HepG2 (cell line): ENCODE data around the gene STAB2. TPM values are rescaled to one million over a fixed set of nuclear protein-coding genes. Genes with fewer than 3 reads are reported as not detected.

Source experiments
- ATAC-seq: fragments of 200-7000 bp; cut with Tn5 transposase; 3 replicates; pipeline ENCODE4 v1.9.1; 2020; ENCODE audit warnings: mild to moderate bottlenecking, moderate library complexity
- BruUV-seq: library from RNA; stranded (reverse); fragments of 400-500 nt; replicated peaks from 2 replicates; lab custom pipeline; 2021; lab: Mats Ljungman, UMichigan
- CTCF ChIA-PET: fragments of 300-600 bp; formaldehyde crosslinking; extraction: SDS; loops from one replicate; lab custom pipeline; 2021; ENCODE audit warnings: low total read pairs, inconsistent platforms, low intra/inter-chr PET ratio; lab: Yijun Ruan, JAX
- POLR2A ChIA-PET: fragments of 350-600 bp; sonication (Branson Sonifier 250); formaldehyde crosslinking; loops from one replicate; lab custom pipeline; 2020; ENCODE audit warnings: antibody characterized with exemption, inconsistent platforms; lab: Yijun Ruan, JAX
- DNase-seq: peaks from one replicate; pipeline ENCODE4 v3.0.0-alpha.2; 2015; ENCODE audit warnings: low spot score
- FAIRE-seq: peaks from 3 replicates; lab custom pipeline; 2011; peaks lifted over from hg19 to GRCh38; lab: Jason Lieb, UNC
- H2AFZ ChIP-seq: one replicate; pipeline ENCODE4 v1.6.1; 2011; ENCODE audit warnings: low read length, inconsistent platforms
- H3K27ac ChIP-seq: fragments of 300-600 bp; 3 replicates; pipeline ENCODE4 v1.8.0; 2011; ENCODE audit warnings: mixed run types, mild to moderate bottlenecking, mixed read lengths, low read length, inconsistent platforms; ENCODE audit not compliant: insufficient read depth; ENCODE audit errors: extremely low read length
- H3K27me3 ChIP-seq, 2 experiments: fragments of 200-600 bp in 1 of 2; 2 replicates in 1 of 2; 3 replicates in 1 of 2; pipeline versions ENCODE4 v1.6.0 to v1.8.0; 2011; ENCODE audit warnings: low read length in 2 of 2, mild to moderate bottlenecking in 2 of 2, moderate library complexity in 2 of 2, inconsistent platforms in 1 of 2; ENCODE audit not compliant: insufficient read depth in 2 of 2, control insufficient read depth in 1 of 2
- H3K36me3 ChIP-seq, 2 experiments: fragments of 200-600 bp in 1 of 2; replicated peaks in 1 of 2; 2 replicates in 1 of 2; 3 replicates in 1 of 2; pipeline versions ENCODE4 v1.5.1 to v1.8.0; 2011; ENCODE audit warnings: low read length in 2 of 2, inconsistent platforms in 1 of 2; ENCODE audit not compliant: insufficient read depth in 2 of 2, control insufficient read depth in 1 of 2
- H3K4me1 ChIP-seq: 2 replicates; pipeline ENCODE4 v1.5.1; 2012; ENCODE audit warnings: low read length, inconsistent platforms; ENCODE audit not compliant: insufficient read depth
- H3K4me2 ChIP-seq: 2 replicates; pipeline ENCODE4 v1.6.0; 2011; ENCODE audit warnings: low read depth, low read length, inconsistent platforms
- H3K4me3 ChIP-seq, 3 experiments: fragments of 200-600 bp in 1 of 3; sonication (generic), shearing (Covaris generic) in 1 of 3; replicated peaks in 1 of 3; 2 replicates each; pipeline ENCODE4 v1.5.1; 2011 to 2016; ENCODE audit warnings: low read length in 3 of 3, inconsistent platforms in 2 of 3, low read depth in 2 of 3, mild to moderate bottlenecking in 2 of 3, control low read depth in 1 of 3, mixed read lengths in 1 of 3; ENCODE audit not compliant: insufficient read depth in 1 of 3
- H3K79me2 ChIP-seq: one replicate; pipeline ENCODE4 v1.6.1; 2011; ENCODE audit warnings: low read length, inconsistent platforms; ENCODE audit not compliant: insufficient read depth
- H3K9ac ChIP-seq: 2 replicates; pipeline ENCODE4 v1.6.0; 2011; ENCODE audit warnings: mild to moderate bottlenecking, low read depth, low read length, inconsistent platforms; ENCODE audit not compliant: insufficient read depth
- H3K9me3 ChIP-seq: 2 replicates; pipeline ENCODE4 v1.5.1; 2012; ENCODE audit warnings: mild to moderate bottlenecking, low read length
- H4K20me1 ChIP-seq: 2 replicates; pipeline ENCODE4 v1.6.0; 2011; ENCODE audit warnings: inconsistent platforms, mild to moderate bottlenecking, low read length, moderate library complexity; ENCODE audit not compliant: insufficient read depth
- ATF4 ChIP-seq, 2 experiments: fragments of 450-650 bp in 1 of 2; sonication (generic) in 1 of 2; formaldehyde crosslinking; IDR thresholded peaks; 2 replicates each; pipeline versions ENCODE4 v1.5.0 to v1.8.0; 2020 to 2022; ENCODE audit warnings: mild to moderate bottlenecking in 1 of 2, missing genetic modification reagents in 1 of 2
- ATRX ChIP-seq: sonication (generic); formaldehyde crosslinking; IDR thresholded peaks from 2 replicates; pipeline ENCODE4 v1.4.0; 2020; ENCODE audit warnings: missing genetic modification reagents, borderline replicate concordance
- BORCS8-MEF2B ChIP-seq: sonication (generic); formaldehyde crosslinking; IDR thresholded peaks from 2 replicates; pipeline ENCODE4 v1.8.0; 2022; ENCODE audit warnings: mild to moderate bottlenecking, missing genetic modification reagents
- CEBPG ChIP-seq: IDR thresholded peaks from 2 replicates; pipeline ENCODE4 v1.6.1; 2016
- ETV6 ChIP-seq: sonication (generic); formaldehyde crosslinking; conservative IDR thresholded peaks from 2 replicates; pipeline ENCODE4 v1.4.0; 2020; ENCODE audit warnings: missing genetic modification reagents
- GTF3A ChIP-seq: sonication (generic); formaldehyde crosslinking; conservative IDR thresholded peaks from 2 replicates; pipeline ENCODE4 v1.4.0; 2020; ENCODE audit warnings: mild to moderate bottlenecking, missing genetic modification reagents
- IRX3 ChIP-seq: sonication (generic); formaldehyde crosslinking; IDR thresholded peaks from 2 replicates; pipeline ENCODE4 v1.8.1; 2023; ENCODE audit warnings: mild to moderate bottlenecking, low read depth, missing genetic modification reagents, borderline replicate concordance
- MNT ChIP-seq: fragments of 450-650 bp; IDR thresholded peaks from 2 replicates; pipeline ENCODE4 v1.6.1; 2016
- NBN ChIP-seq: fragments of 450-650 bp; conservative IDR thresholded peaks from 2 replicates; pipeline ENCODE4 v1.6.1; 2017
- RBM22 ChIP-seq: fragments of 200-400 bp; formaldehyde crosslinking; optimal IDR thresholded peaks from 2 replicates; pipeline ENCODE3; 2017; ENCODE audit warnings: mild to moderate bottlenecking, low read length, moderate library complexity
- ZBTB33 ChIP-seq: sonication (generic); formaldehyde crosslinking; IDR thresholded peaks from 2 replicates; pipeline ENCODE4 v1.4.0; 2020; ENCODE audit warnings: missing genetic modification reagents
- ZFP36L1 ChIP-seq: sonication (generic); formaldehyde crosslinking; IDR thresholded peaks from 2 replicates; pipeline ENCODE4 v1.8.0; 2022; ENCODE audit warnings: mild to moderate bottlenecking, missing genetic modification reagents, moderate library complexity
- ZNF124 ChIP-seq: sonication (generic); formaldehyde crosslinking; IDR thresholded peaks from 2 replicates; pipeline ENCODE4 v1.4.0; 2020; ENCODE audit warnings: missing genetic modification reagents
- ZNF20 ChIP-seq: sonication (generic); formaldehyde crosslinking; IDR thresholded peaks from 2 replicates; pipeline ENCODE4 v1.4.0; 2020; ENCODE audit warnings: mild to moderate bottlenecking, moderate library complexity, missing genetic modification reagents
- ZNF335 ChIP-seq: sonication (generic); formaldehyde crosslinking; IDR thresholded peaks from 2 replicates; pipeline ENCODE4 v1.4.0; 2020; ENCODE audit warnings: missing genetic modification reagents
- ZNF484 ChIP-seq: sonication (generic); formaldehyde crosslinking; IDR thresholded peaks from 2 replicates; pipeline ENCODE4 v1.5.1; 2020; ENCODE audit warnings: mild to moderate bottlenecking, low read depth, missing genetic modification reagents, borderline replicate concordance
- ZNF563 ChIP-seq: sonication (generic); formaldehyde crosslinking; IDR thresholded peaks from 2 replicates; pipeline ENCODE4 v1.8.0; 2022; ENCODE audit warnings: mild to moderate bottlenecking, moderate library complexity, missing genetic modification reagents
- ZNF781 ChIP-seq: sonication (generic); formaldehyde crosslinking; IDR thresholded peaks from 2 replicates; pipeline ENCODE4 v1.5.1; 2020; ENCODE audit warnings: borderline replicate concordance, mild to moderate bottlenecking, missing genetic modification reagents; ENCODE audit errors: not compliant biosample characterization
- ZNF839 ChIP-seq: sonication (generic); formaldehyde crosslinking; IDR thresholded peaks from 2 replicates; pipeline ENCODE4 v1.4.0; 2020; ENCODE audit warnings: missing genetic modification reagents, mild to moderate bottlenecking, borderline replicate concordance
- WGBS: methylation state at CpG from one replicate; pipeline ENCODE4 v1.1.6; 2017; ENCODE audit warnings: low lambda C conversion rate; 5-methylcytosine and 5-hydroxymethylcytosine counted together
- in situ Hi-C: cut with HindIII; loops from 2 replicates; pipeline ENCODE4 v1.10.0; 2017; ENCODE audit warnings: low pct_unique_long_range_greater_than_20kb; ENCODE audit not compliant: extremely low pct_ligation_motif_present
- intact Hi-C: fragments of 100-400 bp; cut with micrococcal nuclease; formaldehyde crosslinking; loops from one replicate; pipeline ENCODE4 v1.10.0; 2022; ENCODE audit not compliant: unreplicated experiment
- polyA plus RNA-seq, 8 experiments: library from polyadenylated mRNA; depleted of rRNA in 3 of 8; stranded (reverse) in 7 of 8; unstranded in 1 of 8; fragments of >200 nt; fragmentation: Illumina TruSeq in 4 of 8; extraction: Trizol in 4 of 8; gene quantifications; 2 replicates each; pipeline versions ENCODE4 v1.2.1 to v1.2.3, GENCODE V29; 2011 to 2016; ENCODE audit warnings: low read depth in 4 of 8, missing spikeins in 1 of 8, mixed read lengths in 1 of 8; ENCODE audit not compliant: insufficient read depth in 1 of 8
- total RNA-seq, 5 experiments: library from RNA; depleted of rRNA; stranded (reverse); fragments of >200 nt; fragmentation: Illumina TruSeq; extraction: Trizol; gene quantifications; 2 replicates each; pipeline ENCODE4 v1.2.3, GENCODE V29; 2016; ENCODE audit warnings: low read depth in 1 of 5

Gene STAB2
- total and polyA plus RNA-seq, 2 of the 13 experiments (the other 11 are each of a cell fraction or from before 2014, with no cell fraction given): not detected

GRCh38 chr12:103664626-103665025 is 77.6 kb downstream of the STAB2 start (continued):
- TF ChIP-seq MNT: no peak
- no peak for TF ChIP-seq ATRX (CRISPR knock-in tag)
- no peak for TF ChIP-seq ZNF484 (CRISPR knock-in tag)
- no peak for TF ChIP-seq RBM22
- TF ChIP-seq, all 625 proteins: peak for 0

GRCh38 chr12:103665971-103666370 is 78.9 kb downstream of the STAB2 start:
- Histone ChIP-seq H3K9ac (no peak overlapping the region), H3K4me2 (no peak overlapping the region), H3K9me3 (no peaks in the 10 kb centered on the region), H3K27me3 (no peaks in the 10 kb centered on the region), H3K4me3 (no peak overlapping the region), H3K36me3 (no peaks in the 10 kb centered on the region), H2AFZ (no peak overlapping the region), H4K20me1 (no peaks in the 10 kb centered on the region), H3K79me2 (no peaks in the 10 kb centered on the region), H3K27ac (no peak overlapping the region), H3K4me1 (no peaks in the 10 kb centered on the region)
- ATAC-seq (no peak), FAIRE-seq (no peak), DNase-seq (no peak)
- CTCF ChIA-PET: no interaction called here
- BruUV-seq: no TSS peak
- WGBS: 5% methylated on average over 3 of the region's 5 CpGs
- intact Hi-C loops: no loop called here
- POLR2A ChIA-PET: no interaction called here
- in situ Hi-C loops: no loop called here
- TF ChIP-seq ATF4 (CRISPR knock-in tag; IDR thresholded peaks at IDR 0.05) (no peak), ZNF563 (no peak), BORCS8-MEF2B (CRISPR knock-in tag) (no peak), ZNF839 (no peak), IRX3 (no peak), ZNF335 (no peak), ZFP36L1 (CRISPR knock-in tag) (no peak), ZBTB33 (CRISPR knock-in tag) (no peak), ZNF781 (CRISPR knock-in tag) (no peak), NBN (no peak), ETV6 (CRISPR knock-in tag) (no peak), CEBPG (CRISPR knock-in tag) (no peak), GTF3A (CRISPR knock-in tag) (no peak), ZNF124 (CRISPR knock-in tag) (no peak), ZNF20 (CRISPR knock-in tag) (no peak)
